Epithelial cell of esophagus (primary cell): ENCODE results near the gene TFF2.
A peak's percentile ranks its signal among the peaks of the same experiment; 100 is the strongest.

ENCODE experiments used
- DNase-seq: peaks from one replicate; pipeline ENCODE4 v3.0.0; 2010; ENCODE audit warnings: low read depth
- H3K4me3 ChIP-seq: 2 replicates; pipeline ENCODE4 v1.5.1; 2011; ENCODE audit warnings: mild to moderate bottlenecking, low read length, control low read depth
- TF ChIP-seq, protein P1 (sequence below): IDR thresholded peaks from 2 replicates; pipeline ENCODE4 v1.5.1; 2011; ENCODE audit warnings: low read depth, mild to moderate bottlenecking, low read length, control low read depth, inconsistent platforms; ENCODE audit not compliant: insufficient read depth; ENCODE audit errors: missing control alignments

TFF2 gene

GRCh38 chr21:42301371-42302075 is 49.3 kb downstream of the TFF2 start:
- TF ChIP-seq, protein P1, sequence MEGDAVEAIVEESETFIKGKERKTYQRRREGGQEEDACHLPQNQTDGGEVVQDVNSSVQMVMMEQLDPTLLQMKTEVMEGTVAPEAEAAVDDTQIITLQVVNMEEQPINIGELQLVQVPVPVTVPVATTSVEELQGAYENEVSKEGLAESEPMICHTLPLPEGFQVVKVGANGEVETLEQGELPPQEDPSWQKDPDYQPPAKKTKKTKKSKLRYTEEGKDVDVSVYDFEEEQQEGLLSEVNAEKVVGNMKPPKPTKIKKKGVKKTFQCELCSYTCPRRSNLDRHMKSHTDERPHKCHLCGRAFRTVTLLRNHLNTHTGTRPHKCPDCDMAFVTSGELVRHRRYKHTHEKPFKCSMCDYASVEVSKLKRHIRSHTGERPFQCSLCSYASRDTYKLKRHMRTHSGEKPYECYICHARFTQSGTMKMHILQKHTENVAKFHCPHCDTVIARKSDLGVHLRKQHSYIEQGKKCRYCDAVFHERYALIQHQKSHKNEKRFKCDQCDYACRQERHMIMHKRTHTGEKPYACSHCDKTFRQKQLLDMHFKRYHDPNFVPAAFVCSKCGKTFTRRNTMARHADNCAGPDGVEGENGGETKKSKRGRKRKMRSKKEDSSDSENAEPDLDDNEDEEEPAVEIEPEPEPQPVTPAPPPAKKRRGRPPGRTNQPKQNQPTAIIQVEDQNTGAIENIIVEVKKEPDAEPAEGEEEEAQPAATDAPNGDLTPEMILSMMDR: no peak
- DNase-seq: no peak
- no peak overlapping the region for H3K4me3 ChIP-seq

DNA sequence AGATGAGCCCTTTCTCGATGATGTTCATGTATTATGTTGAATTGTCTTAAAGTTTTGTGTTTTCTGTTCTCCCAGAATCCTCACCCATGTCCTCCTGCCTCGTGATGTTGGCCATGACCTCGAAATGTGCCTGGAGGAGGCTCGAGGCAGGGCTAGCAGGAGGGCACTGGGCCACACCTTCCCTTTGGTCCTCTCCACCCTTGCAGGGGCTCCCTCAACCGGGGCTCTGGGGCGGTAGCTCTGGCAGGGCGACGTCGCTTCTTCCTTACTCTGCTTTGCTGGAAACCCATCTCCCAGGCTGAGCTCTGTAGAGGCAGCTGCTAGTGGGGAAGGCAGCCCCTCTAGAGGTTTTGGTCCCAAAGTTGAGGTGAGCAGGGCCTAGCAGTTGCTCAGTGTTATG is 49.8 kb downstream of the TFF2 start:
- TF ChIP-seq, protein P1: no peak
- H3K4me3 ChIP-seq: no peak overlapping the region
- no peak for DNase-seq

DNA sequence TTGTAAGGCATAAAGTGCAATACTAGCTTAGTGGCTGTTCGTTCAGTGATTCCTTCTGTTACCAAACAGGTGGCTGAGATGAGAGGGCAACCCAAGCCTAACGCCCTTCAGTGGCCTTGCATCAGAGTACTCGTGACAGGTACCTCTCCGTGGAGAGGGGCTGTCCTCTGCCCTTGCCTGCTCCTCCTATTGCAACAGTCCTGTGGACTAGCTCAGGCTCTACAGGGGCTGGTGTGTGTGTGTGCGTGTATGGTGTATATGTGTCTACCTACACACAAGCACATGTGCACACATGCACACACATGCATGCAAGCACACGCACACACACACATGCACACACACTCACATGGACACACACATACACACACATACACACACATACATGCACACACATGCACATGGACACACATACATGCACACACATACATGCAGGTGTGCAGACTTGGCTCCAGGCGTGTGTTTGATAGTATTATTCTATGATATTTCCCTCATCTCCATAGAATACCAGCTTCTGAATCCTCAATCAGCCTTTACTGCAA is 50.7 kb downstream of the TFF2 start:
- H3K4me3 ChIP-seq: no peak overlapping the region
- TF ChIP-seq, protein P1: no peak
- DNase-seq: no peak

DNA sequence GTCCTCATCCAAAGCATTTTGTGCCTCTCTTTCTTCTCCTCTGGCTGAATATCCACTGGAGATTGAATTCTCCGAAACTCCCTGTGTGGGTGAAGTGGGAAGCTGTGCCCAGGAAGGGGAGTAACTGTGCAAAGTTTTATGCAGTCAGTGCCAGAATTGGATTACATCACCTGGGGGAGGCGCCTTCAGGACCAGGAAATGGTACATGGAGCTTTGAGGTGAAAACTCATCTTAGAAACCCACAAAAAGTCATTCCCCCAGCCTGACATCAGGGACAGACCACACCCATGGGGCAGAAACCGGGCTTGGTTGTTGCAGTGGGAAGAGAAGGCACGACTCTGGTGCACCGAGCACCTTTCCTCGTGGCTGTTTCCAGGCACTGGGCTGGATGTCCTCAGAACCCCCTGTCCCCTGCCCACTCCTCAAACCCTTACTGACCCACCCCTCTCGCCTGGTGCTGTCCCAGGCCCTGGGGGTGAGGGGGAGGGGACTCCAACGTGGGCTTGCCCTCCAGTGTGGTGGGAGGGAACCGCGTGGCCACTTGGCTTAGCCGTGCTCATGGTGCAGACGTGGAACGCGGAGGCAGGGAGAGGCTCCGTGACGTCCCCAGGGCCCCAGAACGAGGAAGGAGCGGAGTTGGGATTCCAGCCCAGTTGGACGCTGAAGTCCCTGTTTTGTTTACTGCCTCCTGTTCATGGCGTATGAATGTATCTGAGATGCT is 51.3 kb downstream of the TFF2 start:
- peak; percentile 54 for DNase-seq
- no peak overlapping the region for H3K4me3 ChIP-seq
- TF ChIP-seq, protein P1: no peak

DNA sequence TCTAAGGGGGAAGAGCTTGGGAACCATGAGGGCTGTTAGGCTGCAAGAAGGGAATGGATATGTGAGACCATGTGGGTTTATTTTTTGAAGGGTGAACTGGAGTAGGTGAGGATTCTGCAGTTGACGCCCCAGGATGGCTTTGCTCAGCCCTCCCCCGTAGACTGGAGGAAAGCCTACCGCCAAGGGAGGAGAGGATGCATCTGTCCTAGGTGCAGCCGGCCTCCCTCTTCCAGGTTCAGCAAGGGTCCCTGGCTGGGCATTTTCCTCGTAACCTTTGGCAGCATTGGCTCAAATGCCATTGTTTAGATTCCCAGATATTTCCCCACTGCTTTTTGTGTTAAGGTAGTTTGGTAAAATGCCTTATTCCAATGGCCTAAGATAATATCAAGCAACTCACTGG is 52.1 kb downstream of the TFF2 start:
- TF ChIP-seq, protein P1: no peak
- no peak overlapping the region for H3K4me3 ChIP-seq
- no peak for DNase-seq

- TF ChIP-seq, protein P1: no peak
- DNase-seq: peak; percentile 75
These were observed 52.6 kb downstream of the TFF2 start for GRCh38 chr21:42298237-42298636.

More at GRCh38 chr21:42298237-42298636, 52.6 kb downstream of the TFF2 start:
- no peak overlapping the region for H3K4me3 ChIP-seq
